Left kidney (tissue), 2 donors: ENCODE measurements around the gene LRRC49. TPM values are rescaled to one million over a fixed set of nuclear protein-coding genes. Genes with fewer than 3 reads are reported as not detected.

Source experiments
- DNase-seq: peaks from one replicate; pipeline ENCODE4 v3.0.0-alpha.2; 2013
- polyA plus RNA-seq: library from polyadenylated mRNA; unstranded; fragments of 120-200 nt; gene quantifications from one replicate; pipeline ENCODE4 v1.2.1, GENCODE V29; 2013; ENCODE audit not compliant: insufficient read length

LRRC49 gene
- polyA plus RNA-seq, 1 donor = 20.9 TPM

- no peak for DNase-seq
Observed at GRCh38 chr15:71049706-71050422, 157.2 kb downstream of the LRRC49 start.

- DNase-seq = no peak
Observed at GRCh38 chr15:71050461-71050860, 157.8 kb downstream of the LRRC49 start.

- no peak for DNase-seq
Observed at GRCh38 chr15:71051539-71051938, 158.9 kb downstream of the LRRC49 start.

- no peak for DNase-seq
Observed at GRCh38 chr15:71052356-71052755, 159.7 kb downstream of the LRRC49 start.

GRCh38 chr15:71054286-71054952, 161.8 kb downstream of the LRRC49 start:
- no peak for DNase-seq

GRCh38 chr15:71055461-71055860, 162.8 kb downstream of the LRRC49 start:
- no peak for DNase-seq

GRCh38 chr15:71056111-71056510, 163.5 kb downstream of the LRRC49 start:
- no peak for DNase-seq

GRCh38 chr15:71057143-71057542, 164.5 kb downstream of the LRRC49 start:
- no peak for DNase-seq

- no peak for DNase-seq
Observed at GRCh38 chr15:71057581-71057980, 165.0 kb downstream of the LRRC49 start.

- no peak for DNase-seq
Observed at GRCh38 chr15:71060983-71061382, 168.4 kb downstream of the LRRC49 start.

- no peak for DNase-seq
Observed at GRCh38 chr15:71066983-71067382, 174.4 kb downstream of the LRRC49 start.

- DNase-seq = no peak
Observed at GRCh38 chr15:71069693-71070092, 177.1 kb downstream of the LRRC49 start.

- DNase-seq = no peak
Observed at GRCh38 chr15:71071529-71071928, 178.9 kb downstream of the LRRC49 start.

GRCh38 chr15:71072423-71072822, 179.8 kb downstream of the LRRC49 start:
- no peak for DNase-seq

GRCh38 chr15:71078506-71079207, 186.0 kb downstream of the LRRC49 start:
- DNase-seq = no peak

GRCh38 chr15:71079208-71080044, 186.8 kb downstream of the LRRC49 start:
- DNase-seq = no peak

GRCh38 chr15:71080166-71080565, 187.5 kb downstream of the LRRC49 start:
- no peak for DNase-seq

GRCh38 chr15:71080705-71081104, 188.1 kb downstream of the LRRC49 start:
- no peak for DNase-seq

GRCh38 chr15:71082803-71083202, 190.2 kb downstream of the LRRC49 start:
- no peak for DNase-seq

- DNase-seq = no peak
Observed at GRCh38 chr15:71083349-71083748, 190.7 kb downstream of the LRRC49 start.

GRCh38 chr15:71084264-71084663, 191.6 kb downstream of the LRRC49 start:
- no peak for DNase-seq

GRCh38 chr15:71085809-71086208, 193.2 kb downstream of the LRRC49 start:
- no peak for DNase-seq
